GM19463 (cell line): ENCODE measurements around the gene LGALS8.
"Not testable (repeated sequence)": the region's sequence is repeated elsewhere in the genome, so short reads cannot be mapped to it uniquely, and the experiment has no call there.

Experiments
- ATAC-seq: cut with Tn5 transposase; IDR thresholded peaks from one replicate; pipeline ENCODE4 v1.9.1; 2021; ENCODE audit warnings: mild to moderate bottlenecking, moderate library complexity; ENCODE audit not compliant: unreplicated experiment

The LGALS8 gene

GRCh38 chr1:236580404-236580803 lies 56.6 kb downstream of the LGALS8 start:
- ATAC-seq: not testable (repeated sequence)

- no peak for ATAC-seq
Observed at GRCh38 chr1:236581528-236581927, 57.7 kb downstream of the LGALS8 start.

- no peak for ATAC-seq
Observed at GRCh38 chr1:236589531-236589930, 65.7 kb downstream of the LGALS8 start.

GRCh38 chr1:236590553-236591150 lies 66.9 kb downstream of the LGALS8 start:
- no peak for ATAC-seq

GRCh38 chr1:236602171-236602570 lies 78.4 kb downstream of the LGALS8 start:
- ATAC-seq: no peak
